ENCODE measurements around the gene UBB. TPM values are rescaled to one million over a fixed set of nuclear protein-coding genes. Genes with fewer than 3 reads are reported as not detected.

UBB gene
- total and polyA plus RNA-seq, 2 of the 4 experiments (the other 2 are of a cell fraction): 2,561 to 4,283 TPM

DNA sequence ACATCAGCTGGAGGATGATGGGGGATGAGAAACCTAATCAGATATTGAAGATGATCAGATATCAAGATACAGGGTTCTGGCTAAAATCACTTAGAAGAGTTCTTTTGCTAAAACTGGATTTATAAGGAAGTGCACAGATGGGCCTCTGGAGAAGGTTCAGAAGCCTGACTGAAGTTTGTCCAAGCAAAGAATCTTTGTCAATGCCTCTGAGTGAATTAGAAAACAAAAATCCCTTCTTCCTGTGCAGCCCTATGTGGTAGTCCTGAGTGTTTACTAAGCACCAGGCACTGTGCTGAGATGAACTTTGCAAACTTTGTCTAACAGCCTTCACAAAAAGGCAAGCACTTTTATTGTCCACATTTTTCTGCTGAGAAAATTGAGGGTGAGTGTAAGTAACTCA is 16.3 kb upstream of the UBB start:
- Histone ChIP-seq H3K36me3 (ENCODE audit: control insufficient read depth, insufficient read depth, low read length) (no peaks in the 10 kb centered on the region), H3K9me3 (ENCODE audit: control insufficient read depth, insufficient read depth, low read length) (no peaks in the 10 kb centered on the region), H2AK5ac (ENCODE audit: low read depth, low read length) (no peak overlapping the region), H2BK20ac (ENCODE audit: low read depth, low read length) (no peak overlapping the region), H3K56ac (ENCODE audit: extremely low read depth, insufficient read depth, low read length) (no peak overlapping the region), H4K5ac (ENCODE audit: low read depth, low read length) (no peak overlapping the region), H3K14ac (replicated peaks; ENCODE audit: low read depth, low read length) (no peak overlapping the region), H2BK15ac (ENCODE audit: low read depth, low read length) (no peak overlapping the region), H3K27ac (ENCODE audit: insufficient read depth, low read length) (no peak overlapping the region), H2BK120ac (ENCODE audit: low read depth, low read length) (no peak overlapping the region), H3K4me3 (ENCODE audit: insufficient read depth, low read depth, low read length) (no peak overlapping the region), H2BK5ac (ENCODE audit: low read depth, low read length, poor library complexity, severe bottlenecking) (no peak overlapping the region), H3K27me3 (ENCODE audit: control insufficient read depth, insufficient read depth, low read length) (no peaks in the 10 kb centered on the region), H3K4me2 (ENCODE audit: low read depth, low read length) (no peak overlapping the region), H2AFZ (replicated peaks; ENCODE audit: low read length, poor library complexity) (no peak overlapping the region), H3K79me1 (ENCODE audit: low read depth in 1 of 2, low read length in 2 of 2) (no peaks in the 10 kb centered on the region), H4K91ac (ENCODE audit: insufficient read depth, low read depth, low read length) (no peak overlapping the region), H3K4me1 (ENCODE audit: control insufficient read depth, insufficient read depth, low read length) (no peaks in the 10 kb centered on the region), H3K18ac (ENCODE audit: low read depth, low read length) (no peak overlapping the region), H4K20me1 (ENCODE audit: insufficient read depth, low read length) (no peaks in the 10 kb centered on the region), H3K4ac (ENCODE audit: low read depth, low read length) (no peak overlapping the region), H2AK9ac (replicated peaks; ENCODE audit: low read depth, low read length, poor library complexity) (no peak overlapping the region), H4K8ac (ENCODE audit: low read depth in 2 of 2, low read length in 2 of 2) (no peak overlapping the region), H3K9me1 (ENCODE audit: insufficient read depth, low read length) (no peaks in the 10 kb centered on the region), H3K9ac (ENCODE audit: low read depth, low read length) (no peak overlapping the region), H3K23ac (ENCODE audit: low read depth, low read length) (no peak overlapping the region)
- DNase-seq (no peak), ATAC-seq (ENCODE audit: low read depth) (0 out of 2 replicates have a peak, but pooled peaks have one; percentile 11)
- intact Hi-C loops (cut with micrococcal nuclease) (no loop called here), in situ Hi-C loops (cut with MboI; ENCODE audit: low sequenced_read_pairs) (loop anchor here (10.0 kb wide), 1 partner anchor 160 kb away; no protein-coding TSS in a partner anchor), dilution Hi-C loops (cut with HindIII; ENCODE audit: low sequenced_read_pairs, unreplicated experiment) (no loop called here)
- TF ChIP-seq RAD21 (IDR thresholded peaks at IDR 0.05; ENCODE audit: low read length): no peak
- TF ChIP-seq POLR2A (IDR thresholded peaks at IDR 0.05; ENCODE audit: low read depth, low read length): no peak
- no peak for TF ChIP-seq SMC3 (IDR thresholded peaks at IDR 0.05; ENCODE audit: low read depth, low read length)
- TF ChIP-seq RCOR1 (IDR thresholded peaks at IDR 0.05; ENCODE audit: insufficient replicate concordance, low read length): no peak
- no peak for TF ChIP-seq CHD1 (IDR thresholded peaks at IDR 0.05; ENCODE audit: low read depth, low read length)
- no peak for TF ChIP-seq CEBPB (IDR thresholded peaks at IDR 0.05; ENCODE audit: low read depth, low read length)
- no peak for TF ChIP-seq MAZ (IDR thresholded peaks at IDR 0.05; ENCODE audit: borderline replicate concordance, low read depth, low read length)
- no peak for TF ChIP-seq NFE2L2 (IDR thresholded peaks at IDR 0.05; ENCODE audit: low read depth, low read length)
- TF ChIP-seq BHLHE40 (IDR thresholded peaks at IDR 0.05; ENCODE audit: low read depth, low read length): no peak
- TF ChIP-seq MAFK (IDR thresholded peaks at IDR 0.05; ENCODE audit: low read depth, low read length): no peak
- TF ChIP-seq RFX5 (IDR thresholded peaks at IDR 0.05; ENCODE audit: low read depth, low read length): no peak
- no peak for TF ChIP-seq MXI1 (IDR thresholded peaks at IDR 0.05; ENCODE audit: borderline replicate concordance, low read depth, low read length)
- BruUV-seq (replicated peaks): no TSS peak
- ChIA-PET CTCF (interaction anchor here (0.5 to 1.9 kb wide), 10 partner anchors 12 to 719 kb away, joined by 3 to 19 read pairs (median 5); partner anchors contain the start of genes CENPV, TRPV2 and UBB), POLR2A (ENCODE audit: unreplicated experiment) (no interaction called here)
